Transverse colon (tissue), 4 donors: ENCODE measurements around the gene IL6R.

Experiments used
- CTCF ChIP-seq, 5 experiments: fragments of 200-600 bp in 3 of 5; fragments of 450-650 bp in 2 of 5; sonication (generic) in 3 of 5; IDR thresholded peaks; 1 replicate in 2 of 5; 2 replicates in 3 of 5; pipeline ENCODE4 v1.5.1; 2016 to 2017; ENCODE audit warnings: antibody characterized with exemption in 5 of 5, inconsistent platforms in 3 of 5, mild to moderate bottlenecking in 2 of 5, moderate library complexity in 1 of 5
- EP300 ChIP-seq: sonication (generic); formaldehyde crosslinking; IDR thresholded peaks from one replicate; pipeline ENCODE4 v1.6.1; 2017; ENCODE audit warnings: antibody characterized with exemption, low read depth
- POLR2A ChIP-seq: fragments of 450-650 bp; IDR thresholded peaks from one replicate; pipeline ENCODE4 v1.6.1; 2016; ENCODE audit warnings: antibody characterized with exemption, mild to moderate bottlenecking, moderate library complexity
- POLR2AphosphoS5 ChIP-seq, 3 donors: sonication (generic); formaldehyde crosslinking; IDR thresholded peaks; one replicate each; pipeline ENCODE4 v1.6.1; 2016; ENCODE audit warnings: antibody characterized with exemption in 3 of 3

- no peak for TF ChIP-seq POLR2A
- no peak for TF ChIP-seq CTCF (IDR thresholded peaks at IDR 0.05)
- TF ChIP-seq EP300, result no peak
- TF ChIP-seq POLR2AphosphoS5 (IDR thresholded peaks at IDR 0.05), result no peak
Observed at GRCh38 chr1:154445040-154445472, 39.9 kb downstream of the IL6R start.
